Upper lobe of left lung (tissue), 6 donors: ENCODE results near the gene SRPRB. TPM values are rescaled to one million over a fixed set of nuclear protein-coding genes. Genes with fewer than 3 reads are reported as not detected.

Experiments
- ATAC-seq, 2 donors: fragments of 200-7000 bp; cut with Tn5 transposase; one replicate each; pipeline ENCODE4 v1.9.1; 2022; ENCODE audit warnings: mild to moderate bottlenecking in 2 of 2, moderate library complexity in 2 of 2; ENCODE audit not compliant: low FRiP score in 2 of 2
- DNase-seq, 2 donors: peaks; one replicate each; pipeline ENCODE4 v3.0.0-alpha.2; 2019 to 2020
- H3K27ac ChIP-seq, 4 donors: fragments of 200-600 bp; sonication (generic); one replicate each; pipeline ENCODE4 v1.5.1; 2016 to 2019
- H3K27me3 ChIP-seq, 4 donors: fragments of 200-600 bp; sonication (generic); one replicate each; pipeline ENCODE4 v1.5.1; 2017 to 2019
- H3K36me3 ChIP-seq, 4 donors: fragments of 200-600 bp; sonication (generic); one replicate each; pipeline ENCODE4 v1.5.1; 2016 to 2019
- H3K4me1 ChIP-seq, 4 donors: fragments of 200-600 bp; sonication (generic); one replicate each; pipeline ENCODE4 v1.5.1; 2018 to 2019
- H3K4me3 ChIP-seq, 4 donors: fragments of 200-600 bp; sonication (generic); one replicate each; pipeline ENCODE4 v1.5.1; 2017 to 2019; ENCODE audit warnings: mild to moderate bottlenecking in 2 of 4, moderate library complexity in 1 of 4
- H3K9me3 ChIP-seq, 4 donors: fragments of 200-600 bp; sonication (generic); one replicate each; pipeline ENCODE4 v1.5.1; 2018 to 2019
- CTCF ChIP-seq, 6 experiments: fragments of 450-650 bp in 4 of 6; fragments of 200-600 bp in 2 of 6; sonication (generic) in 2 of 6; IDR thresholded peaks; one replicate each; pipeline ENCODE4 v1.5.1; 2016 to 2019; ENCODE audit warnings: antibody characterized with exemption in 6 of 6
- EP300 ChIP-seq, 4 donors: sonication (generic); formaldehyde crosslinking; IDR thresholded peaks; one replicate each; pipeline ENCODE4 v1.5.1; 2017; ENCODE audit warnings: antibody characterized with exemption in 4 of 4, control low read depth in 2 of 4
- POLR2A ChIP-seq, 4 donors: fragments of 450-650 bp; IDR thresholded peaks; one replicate each; pipeline ENCODE4 v1.5.1; 2016 to 2017; ENCODE audit warnings: antibody characterized with exemption in 4 of 4, mild to moderate bottlenecking in 2 of 4
- POLR2AphosphoS5 ChIP-seq, 2 donors: sonication (generic); formaldehyde crosslinking; IDR thresholded peaks; one replicate each; pipeline ENCODE4 v1.5.1; 2017; ENCODE audit warnings: antibody characterized with exemption in 2 of 2
- WGBS, 2 donors: methylation state at CpG; one replicate each; pipeline ENCODE4 v1.1.5; 2017 to 2018; 5-methylcytosine and 5-hydroxymethylcytosine counted together
- total RNA-seq, 6 donors: library from RNA; depleted of rRNA in 4 of 6; stranded (reverse); fragments of >200 nt in 4 of 6; gene quantifications; one replicate each; pipeline versions ENCODE4 v1.1.0 to v1.2.1, GENCODE V29; 2016 to 2021
- donor health status: DM: no; HTN: no; CAD: no; lungs with moderate emphysema.
- donor health status: DM: no; HTN: yes; CAD: no; lungs with severe emphysema.

Gene SRPRB
- total RNA-seq, 6 donors from 2014 or later = 7.3 to 73.8 (median 34.2) TPM

GRCh38 chr3:133841196-133841595 is 35.6 kb downstream of the SRPRB start:
- no peak for TF ChIP-seq EP300 (IDR thresholded peaks at IDR 0.05)
- TF ChIP-seq POLR2A (IDR thresholded peaks at IDR 0.05) = no peak
- TF ChIP-seq POLR2AphosphoS5 (IDR thresholded peaks at IDR 0.05) = no peak
- TF ChIP-seq CTCF (IDR thresholded peaks at IDR 0.05) = no peak
- DNase-seq (no peak), ATAC-seq (no peak)
- Histone ChIP-seq H3K36me3 (no peaks in the 10 kb centered on the region), H3K9me3 (no peaks in the 10 kb centered on the region), H3K27me3 (no peaks in the 10 kb centered on the region), H3K27ac (no peak overlapping the region), H3K4me1 (no peaks in the 10 kb centered on the region), H3K4me3 (no peak overlapping the region)
- 99% methylated on average over 8 of the region's 8 CpGs; no CpG with 5 or more reads in 1 of the 2 donors for WGBS, 2 donors

- no peaks in the 10 kb centered on the region for H3K36me3 ChIP-seq
- DNase-seq (no peak), ATAC-seq (no peak)
- H3K27me3 ChIP-seq = no peaks in the 10 kb centered on the region
- no peaks in the 10 kb centered on the region for H3K9me3 ChIP-seq
- no peak overlapping the region for H3K4me3 ChIP-seq
- no peak overlapping the region for H3K27ac ChIP-seq
- WGBS, 2 donors = 74 to 80% methylated on average over 2 to 4 of the region's 4 CpGs
- no peak for TF ChIP-seq CTCF (IDR thresholded peaks at IDR 0.05)
- TF ChIP-seq POLR2AphosphoS5 (IDR thresholded peaks at IDR 0.05) = no peak
- no peak for TF ChIP-seq EP300 (IDR thresholded peaks at IDR 0.05)
- no peak for TF ChIP-seq POLR2A (IDR thresholded peaks at IDR 0.05)
- no peaks in the 10 kb centered on the region for H3K4me1 ChIP-seq
Observed at GRCh38 chr3:133842158-133842557, 36.5 kb downstream of the SRPRB start.

GRCh38 chr3:133843634-133844033 is 38.0 kb downstream of the SRPRB start:
- Histone ChIP-seq H3K4me3 (no peak overlapping the region), H3K27ac (no peak overlapping the region), H3K36me3 (no peaks in the 10 kb centered on the region), H3K4me1 (no peaks in the 10 kb centered on the region), H3K27me3 (no peaks in the 10 kb centered on the region), H3K9me3 (no peaks in the 10 kb centered on the region)
- 87 to 88% methylated on average over 7 of the region's 7 CpGs for WGBS, 2 donors
- no peak for DNase-seq
- TF ChIP-seq POLR2AphosphoS5 (IDR thresholded peaks at IDR 0.05) (no peak), CTCF (IDR thresholded peaks at IDR 0.05) (no peak), POLR2A (IDR thresholded peaks at IDR 0.05) (no peak), EP300 (IDR thresholded peaks at IDR 0.05) (no peak)
- ATAC-seq = peak in 1 of 2 donors; percentile 47

GRCh38 chr3:133845127-133845526 is 39.5 kb downstream of the SRPRB start:
- no peaks in the 10 kb centered on the region for H3K27me3 ChIP-seq
- no peak for ATAC-seq
- H3K4me3 ChIP-seq = no peak overlapping the region
- WGBS, 2 donors = 97 to 98% methylated on average over 4 of the region's 4 CpGs
- H3K4me1 ChIP-seq = no peaks in the 10 kb centered on the region
- no peaks in the 10 kb centered on the region for H3K9me3 ChIP-seq
- H3K27ac ChIP-seq = no peak overlapping the region
- TF ChIP-seq POLR2AphosphoS5 (IDR thresholded peaks at IDR 0.05) (no peak), CTCF (IDR thresholded peaks at IDR 0.05) (no peak), POLR2A (IDR thresholded peaks at IDR 0.05) (no peak), EP300 (IDR thresholded peaks at IDR 0.05) (no peak)
- no peak for DNase-seq
- no peaks in the 10 kb centered on the region for H3K36me3 ChIP-seq

GRCh38 chr3:133849346-133849745 is 43.7 kb downstream of the SRPRB start:
- no peaks in the 10 kb centered on the region for H3K27me3 ChIP-seq

More at GRCh38 chr3:133849346-133849745, 43.7 kb downstream of the SRPRB start:
- H3K27ac ChIP-seq = no peak overlapping the region
- no peak for DNase-seq
- no peaks in the 10 kb centered on the region for H3K4me1 ChIP-seq
- H3K4me3 ChIP-seq = no peak overlapping the region
- H3K9me3 ChIP-seq = no peaks in the 10 kb centered on the region
- ATAC-seq = no peak
- TF ChIP-seq POLR2A (IDR thresholded peaks at IDR 0.05) (no peak), CTCF (IDR thresholded peaks at IDR 0.05) (no peak), EP300 (IDR thresholded peaks at IDR 0.05) (no peak)
- no peaks in the 10 kb centered on the region for H3K36me3 ChIP-seq
